Left hindlimb (tissue), 1 donor: ENCODE results near the gene KCNH2.

Source experiments
- DNase-seq: peaks from one replicate; pipeline ENCODE4 v3.0.0-alpha.2; 2018

KCNH2 gene

GRCh38 chr7:150957133-150958020 is 20.7 kb downstream of the KCNH2 start:
- no peak for DNase-seq

- no peak for DNase-seq
Measured at GRCh38 chr7:150956395-150957132, 21.6 kb downstream of the KCNH2 start.

GRCh38 chr7:150955519-150956394 is 22.4 kb downstream of the KCNH2 start:
- DNase-seq: peak; percentile 78

- no peak for DNase-seq
Measured at GRCh38 chr7:150954986-150955518, 23.1 kb downstream of the KCNH2 start.

DNA sequence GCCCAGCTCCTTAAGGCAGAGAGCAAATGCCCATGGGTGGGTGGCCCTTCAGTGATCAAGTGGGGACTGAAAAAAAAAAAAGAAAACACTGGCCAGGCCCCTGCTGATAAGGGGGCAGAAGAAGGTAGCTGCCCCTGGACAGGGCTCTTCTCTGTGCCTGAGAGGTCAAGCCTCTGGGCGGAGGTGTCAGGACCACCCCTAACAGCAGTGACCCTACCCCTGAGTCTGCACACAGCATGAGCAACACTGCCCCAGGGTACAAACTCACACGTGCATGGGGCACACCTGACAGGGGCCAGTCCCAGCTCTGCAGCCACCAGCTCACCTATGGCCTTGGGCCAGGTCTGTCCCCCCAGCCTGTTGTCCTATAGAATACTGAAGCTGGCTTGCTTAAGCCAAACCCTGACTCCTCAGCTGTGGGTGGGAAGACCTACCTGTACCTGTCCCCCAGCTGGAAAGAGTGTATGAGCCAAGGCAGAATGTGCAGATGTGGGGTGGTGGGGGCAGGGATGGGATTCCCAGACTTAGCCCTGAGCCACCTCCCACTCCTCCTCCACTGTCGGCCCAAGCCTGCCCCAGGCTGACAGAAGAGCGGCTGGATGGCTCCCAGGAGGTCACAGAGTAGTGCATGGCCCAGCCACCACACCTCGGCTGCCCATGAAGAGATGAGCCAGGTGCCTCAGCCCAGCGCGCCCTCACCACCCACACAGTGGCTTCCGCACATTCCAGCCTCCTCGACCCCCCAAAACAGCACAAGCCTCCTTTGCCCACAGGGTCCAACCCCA is 23.7 kb downstream of the KCNH2 start:
- no peak for DNase-seq

- peak; percentile 19 for DNase-seq
Measured at GRCh38 chr7:150953061-150953997, 24.8 kb downstream of the KCNH2 start.

DNA sequence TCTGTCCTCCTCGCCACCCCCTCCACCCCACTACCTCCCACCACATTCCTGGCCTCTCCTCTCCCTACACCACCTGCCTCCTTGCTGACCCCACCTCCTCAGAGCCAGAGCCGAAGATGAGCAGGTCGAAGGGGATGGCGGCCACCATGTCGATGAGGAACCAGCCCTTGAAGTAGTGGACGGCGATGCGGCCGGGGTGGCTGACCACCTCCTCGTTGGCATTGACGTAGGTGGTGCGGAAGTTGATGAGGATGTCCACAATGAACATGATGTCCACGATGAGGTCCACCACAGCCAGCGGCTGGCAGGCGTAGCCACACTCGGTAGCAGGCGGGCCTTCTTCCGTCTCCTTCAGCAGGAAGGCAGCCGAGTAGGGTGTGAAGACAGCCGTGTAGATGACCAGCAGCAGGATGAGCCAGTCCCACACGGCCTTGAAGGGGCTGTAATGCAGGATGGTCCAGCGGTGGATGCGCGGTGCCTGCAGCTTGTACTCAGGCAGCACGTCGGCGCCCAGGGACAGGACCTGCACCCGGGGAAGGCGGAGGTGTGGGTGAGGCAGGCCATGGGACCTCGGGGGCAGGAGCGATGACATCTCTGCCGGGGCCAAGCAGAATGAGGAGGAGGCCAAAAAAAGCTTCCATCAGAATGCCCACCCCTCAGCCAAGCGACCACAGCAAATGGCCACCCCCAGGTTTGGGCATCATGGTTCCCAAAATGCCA is 25.6 kb downstream of the KCNH2 start:
- peak; percentile 21 for DNase-seq

DNA sequence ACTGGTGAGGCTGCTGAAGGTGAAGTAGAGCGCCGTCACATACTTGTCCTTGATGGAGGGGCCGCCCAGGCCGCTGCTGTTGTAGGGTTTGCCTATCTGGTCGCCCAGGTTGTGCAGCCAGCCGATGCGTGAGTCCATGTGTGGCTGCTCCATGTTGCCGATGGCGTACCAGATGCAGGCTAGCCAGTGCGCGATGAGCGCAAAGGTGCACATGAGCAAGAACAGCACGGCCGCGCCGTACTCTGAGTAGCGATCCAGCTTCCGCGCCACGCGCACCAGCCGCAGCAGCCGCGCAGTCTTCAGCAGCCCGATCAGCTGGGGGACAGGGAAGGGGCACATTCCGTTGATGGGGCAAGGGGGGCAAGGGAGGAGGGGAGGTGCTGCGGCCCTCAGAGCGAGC is 26.6 kb downstream of the KCNH2 start:
- DNase-seq: peak; percentile 20

DNA sequence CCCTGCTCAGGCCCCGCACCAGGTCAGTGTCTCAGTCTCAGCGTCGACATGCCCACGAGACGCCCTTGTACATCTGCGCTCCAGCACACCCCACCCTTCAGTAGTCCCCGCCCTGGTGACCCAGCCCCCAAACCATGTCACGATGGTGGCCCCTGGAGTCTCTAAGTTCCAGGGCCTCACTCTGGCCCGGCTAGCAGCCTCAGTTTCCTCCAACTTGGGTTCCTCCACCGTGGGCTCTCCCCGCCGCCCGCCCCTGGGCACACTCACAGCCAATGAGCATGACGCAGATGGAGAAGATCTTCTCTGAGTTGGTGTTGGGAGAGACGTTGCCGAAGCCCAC is 27.0 kb downstream of the KCNH2 start:
- DNase-seq: no peak

GRCh38 chr7:150950496-150951180 is 27.5 kb downstream of the KCNH2 start:
- peak; percentile 29 for DNase-seq

DNA sequence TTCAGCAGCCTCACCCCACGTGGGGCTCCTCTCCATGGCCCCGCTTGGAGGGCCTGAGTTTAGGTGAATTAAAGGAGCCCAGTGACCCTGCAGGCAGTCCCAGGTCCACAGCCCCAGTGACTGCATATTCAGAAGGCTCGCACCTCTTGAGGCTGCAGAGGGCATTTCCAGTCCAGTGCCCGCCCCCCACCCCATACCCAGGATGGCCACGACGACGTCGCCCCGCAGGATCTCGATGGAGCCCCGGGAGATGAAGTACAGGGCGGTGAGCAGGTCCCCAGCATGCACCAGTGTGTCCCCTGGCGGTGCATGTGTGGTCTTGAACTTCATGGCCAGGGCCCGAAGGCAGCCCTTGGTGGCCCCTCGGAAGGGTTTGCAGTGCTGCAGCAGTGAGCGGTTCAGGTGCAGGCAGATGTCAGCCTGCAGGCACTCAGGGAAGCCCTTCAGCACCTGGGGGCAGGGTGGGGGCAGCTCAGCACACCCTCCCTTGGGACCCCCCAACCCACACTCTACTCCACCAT is 28.1 kb downstream of the KCNH2 start:
- DNase-seq: peak; percentile 20

GRCh38 chr7:150949564-150949963 is 28.6 kb downstream of the KCNH2 start:
- DNase-seq: peak; percentile 26

DNA sequence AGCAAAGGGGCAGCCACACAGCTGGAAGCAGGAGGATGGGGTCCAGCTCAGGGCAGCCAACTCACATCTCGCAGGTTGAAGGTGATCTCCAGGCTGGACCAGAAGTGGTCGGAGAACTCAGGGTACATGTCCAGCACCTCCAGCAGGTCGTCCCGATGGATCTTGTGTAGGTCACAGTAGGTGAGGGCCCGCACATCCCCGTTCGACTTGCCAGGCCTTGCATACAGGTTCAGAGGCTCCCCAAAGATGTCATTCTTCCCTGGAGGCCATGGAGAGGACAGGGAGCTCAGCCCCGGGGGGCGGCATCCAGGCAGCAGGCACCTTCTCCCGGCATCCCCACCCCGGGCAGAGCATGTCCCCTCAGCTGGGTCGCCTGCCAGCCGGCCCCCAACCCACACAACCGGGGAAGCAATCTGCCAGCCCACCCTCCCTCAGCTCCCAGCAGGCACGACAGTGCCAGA is 29.3 kb downstream of the KCNH2 start:
- DNase-seq: peak; percentile 33

- DNase-seq: peak; percentile 30
Measured at GRCh38 chr7:150947761-150948651, 30.1 kb downstream of the KCNH2 start.

- DNase-seq: peak; percentile 27
Measured at GRCh38 chr7:150947241-150947745, 30.8 kb downstream of the KCNH2 start.

GRCh38 chr7:150946421-150947240 is 31.5 kb downstream of the KCNH2 start:
- DNase-seq: peak; percentile 34
